GM19023 (cell line): ENCODE measurements around the gene GALNT18.

Source experiments
- ATAC-seq: cut with Tn5 transposase; IDR thresholded peaks from one replicate; pipeline ENCODE4 v1.9.1; 2021; ENCODE audit warnings: mild to moderate bottlenecking, moderate library complexity; ENCODE audit not compliant: unreplicated experiment

GALNT18 gene

GRCh38 chr11:11621573-11622339 is at the start of gene GALNT18:
TSS of gene GALNT18 (minus strand) at chr11:11622005.
- ATAC-seq: peak; percentile 97

GRCh38 chr11:11670574-11670973 is 48.8 kb upstream of the GALNT18 start:
- ATAC-seq: no peak

GRCh38 chr11:11669233-11669846 is 47.5 kb upstream of the GALNT18 start:
- ATAC-seq: no peak

- ATAC-seq: no peak
These were observed 47.0 kb upstream of the GALNT18 start for GRCh38 chr11:11668781-11669180.

- ATAC-seq: no peak
These were observed 46.5 kb upstream of the GALNT18 start for GRCh38 chr11:11668274-11668673.

GRCh38 chr11:11667056-11667455 is 45.3 kb upstream of the GALNT18 start:
- no peak for ATAC-seq

GRCh38 chr11:11665407-11665806 is 43.6 kb upstream of the GALNT18 start:
- ATAC-seq: no peak

- ATAC-seq: no peak
These were observed 42.1 kb upstream of the GALNT18 start for GRCh38 chr11:11663907-11664306.

- ATAC-seq: no peak
These were observed 40.8 kb upstream of the GALNT18 start for GRCh38 chr11:11662578-11662977.

GRCh38 chr11:11661326-11662040 is 39.7 kb upstream of the GALNT18 start:
- ATAC-seq: no peak

- no peak for ATAC-seq
These were observed 38.5 kb upstream of the GALNT18 start for GRCh38 chr11:11660363-11660740.

- ATAC-seq: no peak
These were observed 38.0 kb upstream of the GALNT18 start for GRCh38 chr11:11659567-11660362.

GRCh38 chr11:11657218-11657955 is 35.6 kb upstream of the GALNT18 start:
- ATAC-seq: no peak

- ATAC-seq: no peak
These were observed 19.8 kb upstream of the GALNT18 start for GRCh38 chr11:11641581-11641980.

GRCh38 chr11:11640996-11641395 is 19.2 kb upstream of the GALNT18 start:
- ATAC-seq: no peak

- ATAC-seq: no peak
These were observed 18.3 kb upstream of the GALNT18 start for GRCh38 chr11:11640152-11640551.

GRCh38 chr11:11636671-11637070 is 14.9 kb upstream of the GALNT18 start:
- no peak for ATAC-seq

GRCh38 chr11:11635443-11635842 is 13.6 kb upstream of the GALNT18 start:
- ATAC-seq: no peak

- ATAC-seq: no peak
These were observed 7.6 kb upstream of the GALNT18 start for GRCh38 chr11:11629368-11629767.

GRCh38 chr11:11628651-11629050 is 6.8 kb upstream of the GALNT18 start:
- no peak for ATAC-seq
